ENCODE data around the gene MEF2A.

MEF2A gene

DNA sequence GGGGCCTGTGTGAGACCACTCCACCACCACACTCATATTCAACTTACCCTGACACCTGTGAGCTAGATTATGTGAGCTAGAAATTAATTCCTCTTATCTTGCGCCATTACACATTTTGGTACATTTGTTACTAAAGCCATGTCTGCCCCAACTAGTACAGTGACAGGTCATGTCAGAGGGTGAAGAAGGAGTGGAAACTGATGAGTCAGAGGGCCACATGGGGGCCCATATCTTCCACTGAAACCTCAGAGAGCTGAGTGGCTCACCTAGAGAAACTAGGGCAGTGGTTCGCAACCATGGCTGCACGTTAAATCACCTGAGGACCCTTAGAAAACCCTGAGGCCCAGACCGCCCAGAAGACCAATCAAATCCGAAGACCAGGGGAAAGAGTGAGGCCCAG lies 15.7 kb upstream of the MEF2A start:
- TF ChIP-seq, protein P1, sequence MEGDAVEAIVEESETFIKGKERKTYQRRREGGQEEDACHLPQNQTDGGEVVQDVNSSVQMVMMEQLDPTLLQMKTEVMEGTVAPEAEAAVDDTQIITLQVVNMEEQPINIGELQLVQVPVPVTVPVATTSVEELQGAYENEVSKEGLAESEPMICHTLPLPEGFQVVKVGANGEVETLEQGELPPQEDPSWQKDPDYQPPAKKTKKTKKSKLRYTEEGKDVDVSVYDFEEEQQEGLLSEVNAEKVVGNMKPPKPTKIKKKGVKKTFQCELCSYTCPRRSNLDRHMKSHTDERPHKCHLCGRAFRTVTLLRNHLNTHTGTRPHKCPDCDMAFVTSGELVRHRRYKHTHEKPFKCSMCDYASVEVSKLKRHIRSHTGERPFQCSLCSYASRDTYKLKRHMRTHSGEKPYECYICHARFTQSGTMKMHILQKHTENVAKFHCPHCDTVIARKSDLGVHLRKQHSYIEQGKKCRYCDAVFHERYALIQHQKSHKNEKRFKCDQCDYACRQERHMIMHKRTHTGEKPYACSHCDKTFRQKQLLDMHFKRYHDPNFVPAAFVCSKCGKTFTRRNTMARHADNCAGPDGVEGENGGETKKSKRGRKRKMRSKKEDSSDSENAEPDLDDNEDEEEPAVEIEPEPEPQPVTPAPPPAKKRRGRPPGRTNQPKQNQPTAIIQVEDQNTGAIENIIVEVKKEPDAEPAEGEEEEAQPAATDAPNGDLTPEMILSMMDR (IDR thresholded peaks at IDR 0.05; ENCODE audit: control insufficient read depth, insufficient read depth, low read depth, low read length, missing control alignments): no peak
- H3K4me3 ChIP-seq (ENCODE audit: control insufficient read depth, low read depth, low read length): no peak overlapping the region
- no peak for DNase-seq (ENCODE audit: low read depth)

DNA sequence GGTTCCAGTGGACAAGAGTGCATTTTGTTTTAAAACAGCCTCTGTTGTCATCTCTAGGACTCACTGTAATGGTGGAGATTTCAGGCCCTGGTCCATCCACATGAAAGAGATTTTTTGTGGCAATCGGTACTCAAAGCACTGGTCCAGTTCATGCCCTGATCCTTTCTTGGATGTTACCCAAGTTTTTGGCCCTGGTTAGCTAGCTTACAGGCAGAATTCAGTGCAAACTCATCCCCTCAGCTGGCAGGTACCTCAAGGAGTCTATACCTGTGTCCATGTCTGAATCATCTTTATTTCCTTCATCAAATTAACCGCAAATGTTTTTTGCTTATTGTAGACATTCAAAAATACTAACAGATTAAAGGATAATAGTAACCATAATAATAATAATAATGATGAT lies 13.7 kb upstream of the MEF2A start:
- TF ChIP-seq, protein P1 (IDR thresholded peaks at IDR 0.05; ENCODE audit: control insufficient read depth, insufficient read depth, low read depth, low read length, missing control alignments): no peak
- H3K4me3 ChIP-seq (ENCODE audit: control insufficient read depth, low read depth, low read length): no peak overlapping the region
- DNase-seq (ENCODE audit: low read depth): no peak

DNA sequence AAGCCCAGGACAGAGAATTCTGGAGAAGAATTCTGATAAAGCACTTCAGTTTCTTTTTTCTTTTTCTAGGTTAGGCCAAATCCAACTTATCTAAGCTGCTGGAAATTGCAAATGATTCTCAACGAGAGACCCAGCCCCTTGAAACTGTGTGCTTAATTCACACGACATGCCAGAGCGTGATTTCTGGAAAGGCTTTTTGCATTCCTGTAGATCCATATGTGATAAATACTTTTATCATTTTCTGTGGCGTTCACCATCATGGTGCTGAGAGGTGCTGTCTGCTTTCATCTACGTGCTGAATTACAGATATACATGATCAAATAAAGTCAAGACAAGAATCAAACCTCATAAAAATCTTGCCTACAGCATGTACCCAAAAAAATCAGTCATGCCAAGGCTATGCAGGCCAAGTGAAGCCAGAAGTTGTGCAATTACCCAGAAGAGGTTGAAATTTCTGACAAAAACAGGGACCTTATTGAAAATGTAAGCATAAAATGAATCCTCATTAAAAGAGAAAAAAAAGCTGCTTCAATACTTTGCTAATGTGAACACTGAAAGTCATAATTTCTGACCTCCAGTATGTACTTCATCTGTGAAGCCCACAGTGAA lies 10.8 kb upstream of the MEF2A start:
- no peak for DNase-seq (ENCODE audit: low read depth)

DNA sequence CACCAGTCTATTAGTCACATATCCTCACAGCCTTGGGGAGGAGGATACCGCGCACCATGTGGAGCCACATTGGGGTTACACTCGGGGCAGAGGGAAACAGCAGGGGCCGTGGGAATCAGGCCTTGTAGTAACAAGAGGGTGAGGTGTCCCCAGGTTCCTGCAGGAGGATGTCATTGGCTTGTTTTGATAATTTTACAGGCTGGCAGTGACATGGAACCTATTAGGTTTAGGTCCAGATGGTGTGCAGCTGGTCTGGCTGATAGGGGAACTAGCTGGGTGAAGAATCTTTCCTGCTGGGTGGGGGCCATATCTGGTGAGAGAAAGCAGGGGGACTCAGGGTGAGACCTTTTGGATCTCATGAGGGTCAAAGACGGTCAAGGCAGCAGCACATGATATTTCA lies 9.8 kb upstream of the MEF2A start:
- H3K4me3 ChIP-seq (ENCODE audit: control insufficient read depth, low read depth, low read length): no peak overlapping the region
- no peak for DNase-seq (ENCODE audit: low read depth)
- TF ChIP-seq, protein P1 (IDR thresholded peaks at IDR 0.05; ENCODE audit: control insufficient read depth, insufficient read depth, low read depth, low read length, missing control alignments): no peak

More for the DNA sequence above, 10.8 kb upstream of the MEF2A start:
- H3K4me3 ChIP-seq (ENCODE audit: control insufficient read depth, low read depth, low read length): no peak overlapping the region
- TF ChIP-seq, protein P1 (IDR thresholded peaks at IDR 0.05; ENCODE audit: control insufficient read depth, insufficient read depth, low read depth, low read length, missing control alignments): no peak

DNA sequence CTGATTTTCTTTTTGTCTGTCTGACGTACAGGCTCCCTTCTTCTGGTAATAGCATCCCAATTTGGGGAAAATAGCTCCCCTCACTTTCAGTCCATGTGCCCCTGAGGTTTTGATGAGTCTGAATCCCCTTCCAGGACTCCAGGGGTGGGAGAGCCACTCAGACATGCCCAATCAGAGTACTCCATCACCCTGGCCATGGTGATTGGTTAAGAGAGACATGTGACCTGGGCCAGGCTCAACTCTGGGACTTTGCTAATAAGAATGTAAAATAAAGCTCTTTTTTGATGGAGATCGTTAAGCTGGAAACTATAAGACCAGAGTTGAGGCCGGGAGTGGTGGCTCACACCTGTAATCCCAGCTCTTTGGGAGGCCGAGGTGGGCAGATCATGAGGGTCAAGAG lies 9.2 kb upstream of the MEF2A start:
- H3K4me3 ChIP-seq (ENCODE audit: control insufficient read depth, low read depth, low read length): no peak overlapping the region
- no peak for DNase-seq (ENCODE audit: low read depth)
- TF ChIP-seq, protein P1 (IDR thresholded peaks at IDR 0.05; ENCODE audit: control insufficient read depth, insufficient read depth, low read depth, low read length, missing control alignments): no peak

DNA sequence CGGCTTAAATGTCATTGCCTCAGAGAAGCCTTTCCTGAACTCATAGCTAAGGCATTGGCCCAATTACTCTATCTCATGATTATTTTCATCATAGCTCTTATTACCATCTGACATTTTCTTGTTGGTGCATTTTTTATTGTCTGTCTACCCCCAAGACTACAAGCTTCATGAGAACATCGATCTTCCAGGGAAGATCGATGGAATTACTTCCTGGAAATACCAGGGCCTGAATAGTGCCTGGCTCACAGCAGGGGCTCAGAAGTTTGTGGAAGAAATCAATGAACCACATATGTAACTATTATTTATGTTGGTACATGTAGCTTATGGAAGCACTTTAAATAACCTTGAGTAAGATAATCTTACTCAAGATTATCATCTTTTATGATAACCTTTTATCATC lies 7.7 kb upstream of the MEF2A start:
- no peak for DNase-seq (ENCODE audit: low read depth)
- H3K4me3 ChIP-seq (ENCODE audit: control insufficient read depth, low read depth, low read length): no peak overlapping the region
- TF ChIP-seq, protein P1 (IDR thresholded peaks at IDR 0.05; ENCODE audit: control insufficient read depth, insufficient read depth, low read depth, low read length, missing control alignments): no peak

DNA sequence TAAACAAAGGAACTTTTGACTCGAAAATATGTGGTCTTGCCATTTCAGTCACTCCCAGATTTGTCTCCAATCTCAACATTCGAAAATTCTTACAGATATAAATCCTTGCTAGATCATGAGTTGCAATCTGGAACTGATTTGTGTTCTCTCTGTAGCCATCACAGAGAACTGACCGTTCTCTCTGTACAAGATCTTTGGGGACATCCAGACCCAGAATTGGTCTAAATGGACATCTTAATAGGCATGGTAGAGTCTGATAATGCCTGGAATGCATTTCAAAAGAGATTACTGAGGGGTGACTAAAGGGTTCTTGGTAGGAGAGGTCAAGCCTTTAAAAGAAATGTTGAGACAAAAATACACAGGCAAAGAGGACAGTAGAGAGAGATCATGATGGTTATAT lies 7.2 kb upstream of the MEF2A start:
- TF ChIP-seq, protein P1 (IDR thresholded peaks at IDR 0.05; ENCODE audit: control insufficient read depth, insufficient read depth, low read depth, low read length, missing control alignments): no peak
- no peak for DNase-seq (ENCODE audit: low read depth)
- H3K4me3 ChIP-seq (ENCODE audit: control insufficient read depth, low read depth, low read length): no peak overlapping the region

All from AG09309 (cell line).